Measurements from ENCODE around the gene CCDC191.

DNA sequence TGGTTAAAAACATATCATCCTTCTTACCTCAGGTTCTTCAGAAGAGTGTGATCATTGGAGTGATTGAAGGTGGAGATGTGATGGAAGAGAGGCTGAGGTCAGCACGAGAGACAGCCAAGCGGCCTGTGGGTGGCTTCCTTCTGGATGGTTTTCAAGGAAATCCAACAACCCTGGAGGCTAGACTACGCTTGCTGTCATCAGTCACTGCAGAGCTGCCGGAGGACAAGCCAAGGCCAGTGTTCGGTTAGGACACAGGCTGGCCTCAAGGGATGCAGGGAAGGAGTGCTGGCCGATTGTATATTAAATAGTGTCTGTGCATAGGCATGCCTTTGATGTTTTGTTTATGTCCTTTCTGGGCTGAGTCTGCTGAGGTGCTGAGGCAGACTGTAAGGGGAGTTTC is 20.4 kb upstream of the CCDC191 start:
- TF ChIP-seq, protein P1, sequence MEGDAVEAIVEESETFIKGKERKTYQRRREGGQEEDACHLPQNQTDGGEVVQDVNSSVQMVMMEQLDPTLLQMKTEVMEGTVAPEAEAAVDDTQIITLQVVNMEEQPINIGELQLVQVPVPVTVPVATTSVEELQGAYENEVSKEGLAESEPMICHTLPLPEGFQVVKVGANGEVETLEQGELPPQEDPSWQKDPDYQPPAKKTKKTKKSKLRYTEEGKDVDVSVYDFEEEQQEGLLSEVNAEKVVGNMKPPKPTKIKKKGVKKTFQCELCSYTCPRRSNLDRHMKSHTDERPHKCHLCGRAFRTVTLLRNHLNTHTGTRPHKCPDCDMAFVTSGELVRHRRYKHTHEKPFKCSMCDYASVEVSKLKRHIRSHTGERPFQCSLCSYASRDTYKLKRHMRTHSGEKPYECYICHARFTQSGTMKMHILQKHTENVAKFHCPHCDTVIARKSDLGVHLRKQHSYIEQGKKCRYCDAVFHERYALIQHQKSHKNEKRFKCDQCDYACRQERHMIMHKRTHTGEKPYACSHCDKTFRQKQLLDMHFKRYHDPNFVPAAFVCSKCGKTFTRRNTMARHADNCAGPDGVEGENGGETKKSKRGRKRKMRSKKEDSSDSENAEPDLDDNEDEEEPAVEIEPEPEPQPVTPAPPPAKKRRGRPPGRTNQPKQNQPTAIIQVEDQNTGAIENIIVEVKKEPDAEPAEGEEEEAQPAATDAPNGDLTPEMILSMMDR (IDR thresholded peaks at IDR 0.05): no peak
- no peak for TF ChIP-seq POLR2A (IDR thresholded peaks at IDR 0.05)

All from thyroid gland (tissue), 4 donors.